KBM-7 (cell line): Measurements from ENCODE around the gene CARF.

ENCODE experiments used
- DNase-seq: peaks from one replicate; pipeline ENCODE4 v3.0.0-alpha.2; 2015
- in situ Hi-C: fragments of 300-500 bp; cut with MboI; formaldehyde crosslinking; loops from 2 replicates; pipeline ENCODE4 v1.14.3; 2020; ENCODE audit warnings: low sequenced_read_pairs, low pct_unique_long_range_greater_than_20kb, mixed read lengths

CARF gene

GRCh38 chr2:203002054-203002821 is 90.2 kb downstream of the CARF start:
- DNase-seq: no peak

GRCh38 chr2:203003716-203004115 is 91.6 kb downstream of the CARF start:
- DNase-seq: no peak
- in situ Hi-C loops: no loop called here

More at GRCh38 chr2:203002054-203002821, 90.2 kb downstream of the CARF start:
- in situ Hi-C loops: no loop called here

GRCh38 chr2:203014456-203015199 is 102.6 kb downstream of the CARF start, which contains the start of gene NBEAL1:
TSS of gene NBEAL1 (plus strand) at chr2:203014875. CDS start at chr2:203016385, 1,510 bp downstream.
- DNase-seq: peak; percentile 99
- in situ Hi-C loops: no loop called here

- no peak for DNase-seq
- in situ Hi-C loops: no loop called here
These were observed 104.6 kb downstream of the CARF start for GRCh38 chr2:203016716-203017115.

- no peak for DNase-seq
- in situ Hi-C loops: no loop called here
These were observed 106.1 kb downstream of the CARF start for GRCh38 chr2:203018181-203018580.

DNA sequence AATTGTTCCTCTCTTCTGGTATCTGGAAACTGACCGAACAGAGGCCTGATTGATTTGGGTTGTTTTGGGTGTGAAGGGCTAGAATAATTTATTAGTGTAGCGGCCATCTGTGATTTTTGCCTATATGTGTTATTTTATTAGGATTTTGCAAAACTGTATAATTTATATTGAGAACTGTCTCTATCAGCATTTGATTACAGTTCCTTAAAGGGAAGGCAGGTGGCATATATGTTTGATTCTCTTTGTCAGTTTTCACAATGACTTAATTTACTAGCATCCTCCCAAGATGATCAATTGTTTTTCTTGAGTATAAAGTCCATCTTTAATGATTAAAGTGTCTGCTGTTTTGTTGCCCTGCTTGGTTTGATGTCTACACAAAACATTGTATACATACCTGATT is 107.1 kb downstream of the CARF start:
- no peak for DNase-seq
- in situ Hi-C loops: no loop called here

DNA sequence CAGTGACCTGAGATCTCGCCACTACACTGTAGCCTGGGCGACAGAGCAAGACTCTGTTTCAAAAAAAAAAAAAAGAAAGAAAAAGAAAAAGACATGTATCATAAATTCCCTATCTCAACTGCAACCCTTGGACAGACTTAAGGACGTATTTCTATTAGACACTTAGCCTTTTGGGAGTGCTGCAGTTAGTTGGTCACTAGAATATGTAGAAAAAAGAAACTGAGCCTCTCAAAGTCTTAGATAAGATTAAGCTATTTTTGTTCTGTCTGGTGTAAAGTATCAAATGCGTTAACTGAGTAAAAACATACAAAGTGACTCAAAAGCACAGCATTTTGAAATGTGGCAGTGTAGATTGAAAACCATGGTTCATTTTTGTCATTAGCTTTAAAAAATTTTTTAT is 109.9 kb downstream of the CARF start:
- DNase-seq: no peak
- in situ Hi-C loops: no loop called here

DNA sequence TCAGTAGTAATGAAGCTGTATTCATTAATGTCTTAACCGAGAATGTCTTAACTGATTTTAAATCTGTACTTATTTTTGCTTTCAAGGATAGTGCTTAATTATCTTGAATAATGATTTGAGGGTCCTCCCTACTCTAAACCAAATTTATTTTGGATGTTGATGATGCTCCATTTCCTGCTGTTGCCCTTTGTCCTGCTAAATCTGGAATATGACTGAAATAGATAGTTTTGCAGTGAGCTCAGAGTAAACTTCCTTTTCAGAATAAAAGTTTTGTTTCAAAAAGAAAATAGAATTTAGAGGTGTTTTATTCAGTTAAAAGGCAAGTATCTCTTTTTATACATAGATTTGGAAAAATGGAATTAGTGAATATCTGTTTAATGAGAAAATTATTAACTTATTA is 110.7 kb downstream of the CARF start:
- in situ Hi-C loops: no loop called here

GRCh38 chr2:203025592-203025991 is 113.5 kb downstream of the CARF start:
- in situ Hi-C loops: no loop called here
- no peak for DNase-seq

More for the DNA sequence above, 110.7 kb downstream of the CARF start:
- DNase-seq: no peak

- DNase-seq: no peak
- in situ Hi-C loops: no loop called here
These were observed 118.5 kb downstream of the CARF start for GRCh38 chr2:203030545-203030944.

DNA sequence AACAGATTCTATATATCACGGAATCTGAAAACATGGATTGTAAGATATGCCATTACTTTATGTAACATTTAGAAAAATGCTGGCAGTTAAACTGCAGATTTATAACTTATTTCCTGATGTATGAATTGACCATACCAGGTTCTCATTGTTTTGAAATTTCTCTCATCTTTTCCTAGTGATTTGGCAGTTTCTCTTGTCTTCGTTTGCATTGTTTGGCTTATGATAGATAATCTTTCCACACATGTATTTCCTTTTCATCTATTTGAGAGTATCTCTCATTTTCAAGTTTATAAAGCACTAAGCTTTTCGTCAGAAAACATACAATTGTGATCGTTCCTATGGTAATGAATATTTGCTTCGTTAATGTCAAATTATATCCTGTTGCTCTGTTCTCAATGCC is 118.9 kb downstream of the CARF start:
- DNase-seq: no peak
- in situ Hi-C loops: no loop called here

DNA sequence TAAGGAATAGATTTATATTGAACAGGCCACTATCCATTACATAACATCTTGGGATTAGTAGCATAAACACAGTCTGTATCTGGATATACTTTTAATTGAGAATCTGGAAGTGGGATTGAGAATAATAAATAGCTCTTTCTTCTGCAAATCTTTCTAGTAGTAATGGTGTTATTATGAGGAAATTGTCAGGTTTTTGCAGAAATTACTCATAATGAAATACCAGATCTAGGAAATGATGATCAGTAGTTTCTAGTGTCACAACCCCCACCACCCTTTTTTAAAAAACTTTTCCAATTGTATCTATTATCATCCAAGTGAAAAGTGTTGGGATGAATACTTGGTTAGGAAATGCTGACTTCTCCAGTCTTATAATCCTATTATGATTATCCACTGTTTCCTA is 121.3 kb downstream of the CARF start:
- DNase-seq: no peak
- in situ Hi-C loops: no loop called here

- DNase-seq: no peak
- in situ Hi-C loops: no loop called here
These were observed 123.9 kb downstream of the CARF start for GRCh38 chr2:203035879-203036470.
